NCI-H2107 treated with DMSO at 0.1 percent for 48 hours (cell line): ENCODE results near the gene PLA2G1B.
A peak's percentile ranks its signal among the peaks of the same experiment; 100 is the strongest.

Experiments
- DNase-seq: peaks from one replicate; lab custom pipeline; 2025; ENCODE audit not compliant: unreplicated experiment; lab: John Stamatoyannopoulos, UW

Gene PLA2G1B

DNA sequence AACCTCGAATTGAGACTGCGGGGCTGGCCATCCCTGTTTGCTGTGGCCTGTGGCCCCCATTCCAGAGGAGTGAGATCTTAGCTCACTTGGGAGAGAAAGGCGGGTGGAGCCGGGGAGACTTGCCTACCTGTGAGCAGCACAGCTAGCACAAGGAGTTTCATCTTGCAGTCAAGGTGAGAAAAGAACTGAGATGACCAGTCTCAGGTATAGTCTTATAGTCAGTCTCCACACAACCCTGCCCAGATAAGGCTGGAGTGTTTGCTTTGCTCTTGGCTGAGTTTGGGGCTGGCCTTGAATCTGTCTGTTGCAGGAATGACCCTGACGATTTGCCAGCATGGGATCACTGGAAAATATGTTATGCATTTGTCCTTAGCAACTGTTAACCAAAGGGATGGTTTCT is at the start of gene PLA2G1B:
TSS of gene PLA2G1B (minus strand) at position 187 of the 400 bp plus-strand sequence. CDS start at position 161, 26 bp downstream.
- DNase-seq, result no peak

DNA sequence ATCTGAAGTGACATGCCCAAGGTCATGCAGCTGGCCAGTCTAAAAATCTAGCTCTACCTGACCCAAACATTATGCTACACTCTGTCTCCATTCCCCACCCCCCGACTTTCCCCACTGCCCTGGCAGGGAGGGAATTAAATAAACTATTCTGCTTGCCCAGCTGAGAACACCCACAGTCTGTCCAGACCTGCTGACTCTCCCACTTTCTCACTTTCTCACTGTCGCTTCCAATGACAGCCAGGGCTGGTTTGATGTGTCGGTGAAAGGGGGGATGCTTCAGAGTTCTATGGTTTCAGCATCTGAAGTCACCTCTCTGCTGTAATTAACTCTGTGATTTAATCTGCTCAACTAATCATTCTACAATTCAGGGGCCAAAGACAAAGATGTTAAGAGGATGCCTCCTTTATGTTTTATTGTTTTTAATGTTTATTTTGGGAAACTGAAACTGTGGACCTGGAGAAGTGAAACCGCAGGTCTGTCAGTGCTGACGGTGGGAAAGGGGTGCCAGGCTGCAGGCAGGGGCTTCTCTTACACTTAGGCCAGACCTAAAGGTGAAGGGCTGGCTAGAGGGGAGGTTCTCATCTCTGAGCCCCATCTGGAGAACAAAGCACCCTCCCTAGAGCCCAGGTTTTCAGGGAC is 49.5 kb upstream of the PLA2G1B start:
- no peak for DNase-seq

DNA sequence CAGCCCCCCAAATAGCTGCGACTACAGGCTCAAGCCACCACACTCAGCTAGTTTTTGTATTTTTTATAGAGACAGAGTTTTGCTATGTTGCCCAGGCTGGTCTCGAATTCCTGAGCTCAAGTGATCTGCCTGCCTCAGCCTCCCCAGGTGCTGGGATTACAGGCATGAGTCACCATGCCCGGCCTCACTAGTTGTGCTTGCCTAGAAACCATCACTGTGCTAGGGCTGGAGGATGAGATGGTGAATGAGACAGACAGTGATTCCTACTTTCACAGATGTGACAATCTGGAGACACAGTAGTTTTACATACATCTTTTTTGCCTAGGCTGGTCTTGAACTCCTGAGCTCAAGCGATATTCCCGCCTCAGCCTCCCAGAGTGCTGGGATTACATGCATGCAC is 48.8 kb upstream of the PLA2G1B start:
- no peak for DNase-seq

DNA sequence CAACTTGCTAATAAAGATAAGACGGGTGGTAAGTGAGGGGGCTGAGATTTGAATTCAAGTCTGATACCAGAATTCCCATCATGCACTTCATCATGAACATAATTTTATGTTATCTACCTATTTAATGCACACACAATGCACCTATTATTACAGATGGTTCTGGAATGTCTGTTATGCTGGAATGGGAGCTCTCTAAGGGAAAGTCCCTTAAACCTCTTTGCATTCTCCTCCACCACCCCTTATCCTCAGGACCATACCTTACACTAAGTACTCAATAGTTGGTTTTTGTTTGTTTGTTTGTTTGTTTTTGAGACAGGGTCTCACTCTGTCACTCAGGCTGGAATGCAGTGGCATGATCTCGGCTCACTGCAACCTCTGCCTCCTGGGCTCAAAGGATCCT is 48.4 kb upstream of the PLA2G1B start:
- no peak for DNase-seq

DNA sequence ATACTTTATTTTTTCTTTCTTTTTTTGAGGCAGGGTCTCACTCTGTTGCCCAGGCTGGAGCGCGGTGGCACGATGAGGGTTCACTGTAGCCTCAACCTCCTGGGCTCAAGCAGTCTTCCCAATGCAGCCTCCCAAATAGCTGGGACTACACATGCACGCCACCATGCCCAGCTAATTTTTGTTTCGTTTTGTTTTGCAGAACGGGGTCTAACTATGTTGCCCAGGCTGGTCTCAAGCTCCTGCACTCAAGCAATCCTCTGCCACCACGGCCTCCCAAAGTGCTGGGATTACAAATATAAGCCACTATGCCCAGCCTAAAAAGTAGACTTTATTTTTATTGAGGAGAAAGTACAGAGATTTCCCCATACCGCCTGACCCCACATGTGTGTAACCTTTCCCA is 46.1 kb upstream of the PLA2G1B start:
- DNase-seq, result no peak

DNA sequence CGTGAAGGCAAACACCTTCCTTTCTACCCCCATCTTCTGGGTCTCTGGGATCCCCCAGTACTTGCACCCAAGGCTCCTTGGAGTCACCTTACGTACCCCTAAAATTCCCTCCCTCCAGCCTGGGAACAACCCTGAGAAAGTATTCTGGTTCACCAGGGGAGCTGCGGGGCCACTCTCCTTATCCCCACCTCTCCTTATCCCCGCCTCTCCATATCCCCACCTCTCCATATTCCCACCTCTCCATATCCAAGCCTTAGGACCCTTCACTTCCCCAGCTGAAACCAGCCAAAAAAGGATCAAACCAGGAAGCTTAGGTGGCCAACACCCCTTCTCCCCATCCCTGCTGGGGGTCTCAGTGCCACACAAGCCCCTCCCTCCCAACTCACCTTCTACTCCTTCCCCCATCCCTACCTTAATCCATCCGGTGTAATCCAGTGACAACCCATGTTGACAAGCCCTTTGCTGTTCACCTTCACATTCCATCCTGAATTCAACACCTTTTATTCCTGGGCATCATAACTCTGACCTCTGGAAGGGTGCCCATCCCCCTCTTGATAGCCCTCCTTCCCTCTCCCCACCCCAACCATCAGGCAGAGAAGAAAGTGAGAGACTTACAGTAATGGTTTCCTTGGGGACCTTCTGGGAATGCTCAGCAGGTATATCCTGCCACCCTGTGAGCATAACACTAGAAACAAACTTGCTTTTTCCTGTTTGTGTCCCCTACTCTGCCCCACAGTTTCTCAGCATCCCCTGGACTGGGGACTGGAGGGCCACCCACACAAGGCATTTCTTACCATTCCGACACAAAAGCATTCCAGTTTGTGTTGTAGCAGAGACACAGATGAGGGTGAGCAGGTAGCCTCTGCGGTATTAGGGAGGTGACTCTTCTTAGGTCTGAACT is 43.0 kb upstream of the PLA2G1B start:
- no peak for DNase-seq

DNA sequence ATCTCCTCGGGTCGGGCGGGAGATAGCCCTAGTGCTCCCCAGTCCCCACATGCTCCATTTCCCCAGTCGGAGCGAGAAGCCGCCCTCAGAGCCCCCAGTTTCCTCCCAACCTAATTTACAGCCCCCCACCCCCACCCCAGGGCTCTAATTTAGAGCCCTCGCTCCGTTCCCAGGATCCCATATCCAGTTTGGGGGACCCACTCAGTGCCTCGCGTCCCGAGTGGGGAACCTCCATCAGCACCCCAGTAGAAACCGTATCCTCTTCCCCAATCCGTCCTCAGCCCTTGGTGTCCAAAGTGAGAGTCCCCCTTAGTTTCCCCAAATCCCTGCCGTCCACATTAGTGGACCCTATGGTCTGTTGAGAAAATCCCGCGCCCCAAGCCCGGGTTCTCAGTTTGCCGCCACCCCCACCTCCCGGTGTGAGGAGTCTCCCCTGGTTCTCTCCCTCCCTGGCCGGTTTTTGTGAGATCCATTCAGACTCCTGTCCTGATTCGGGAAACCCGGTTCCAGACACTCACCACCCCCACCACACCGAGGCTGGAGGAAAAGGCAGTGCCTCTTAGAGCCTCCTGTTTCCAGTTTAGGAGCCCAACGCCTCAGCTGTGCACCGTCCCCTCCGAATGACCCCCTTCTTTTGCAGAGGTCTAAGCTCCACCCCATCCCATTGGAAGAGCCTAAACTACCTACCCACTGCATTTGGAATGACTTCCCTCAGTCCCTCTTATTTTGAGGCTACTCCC is 42.2 kb upstream of the PLA2G1B start:
- no peak for DNase-seq

DNA sequence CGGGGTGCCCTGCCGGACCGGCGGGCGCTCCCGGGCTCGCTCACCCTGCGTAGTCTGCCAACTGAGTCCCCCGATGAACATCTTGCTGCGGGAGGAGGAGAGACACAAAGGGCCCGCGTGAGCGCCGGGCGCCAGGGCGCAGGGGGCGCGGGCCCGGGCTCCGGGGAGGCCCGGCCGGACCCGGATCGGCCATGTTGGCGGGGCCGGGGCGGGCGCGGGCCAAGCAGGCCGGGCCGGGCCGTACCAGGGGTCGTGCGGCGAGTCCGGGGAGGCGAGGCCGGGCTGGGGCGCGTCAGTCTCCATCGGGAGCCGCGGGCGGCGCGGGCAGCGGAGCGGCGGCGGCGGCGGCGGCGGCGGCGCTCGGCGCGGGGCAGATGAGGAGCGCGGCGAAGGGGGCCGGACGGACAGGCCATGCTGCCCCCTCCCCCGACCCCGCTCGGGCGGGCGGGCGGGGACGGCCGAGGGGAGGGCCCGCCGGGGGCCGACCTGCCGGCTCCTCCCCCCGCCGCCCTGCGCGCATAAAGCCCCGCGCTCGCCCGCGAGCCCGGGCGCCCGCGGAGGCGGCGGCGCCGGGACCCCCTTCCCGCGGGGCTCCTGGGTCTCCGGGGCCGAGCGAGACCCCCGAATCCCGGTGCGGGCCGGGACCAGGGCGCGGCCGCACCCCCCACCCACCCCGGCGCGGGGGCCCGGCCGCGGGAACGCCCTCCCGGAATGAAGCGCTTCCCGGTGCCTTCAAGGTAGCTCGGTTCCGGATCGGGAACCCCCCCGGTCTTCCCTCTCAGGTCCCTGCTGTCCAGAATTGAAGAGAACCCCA is 41.4 kb upstream of the PLA2G1B start, which contains the start of gene MSI1:
TSS of gene MSI1 (minus strand) at position 376 of the 814 bp plus-strand sequence. CDS start at position 303, 73 bp downstream.
- DNase-seq, result no peak

DNA sequence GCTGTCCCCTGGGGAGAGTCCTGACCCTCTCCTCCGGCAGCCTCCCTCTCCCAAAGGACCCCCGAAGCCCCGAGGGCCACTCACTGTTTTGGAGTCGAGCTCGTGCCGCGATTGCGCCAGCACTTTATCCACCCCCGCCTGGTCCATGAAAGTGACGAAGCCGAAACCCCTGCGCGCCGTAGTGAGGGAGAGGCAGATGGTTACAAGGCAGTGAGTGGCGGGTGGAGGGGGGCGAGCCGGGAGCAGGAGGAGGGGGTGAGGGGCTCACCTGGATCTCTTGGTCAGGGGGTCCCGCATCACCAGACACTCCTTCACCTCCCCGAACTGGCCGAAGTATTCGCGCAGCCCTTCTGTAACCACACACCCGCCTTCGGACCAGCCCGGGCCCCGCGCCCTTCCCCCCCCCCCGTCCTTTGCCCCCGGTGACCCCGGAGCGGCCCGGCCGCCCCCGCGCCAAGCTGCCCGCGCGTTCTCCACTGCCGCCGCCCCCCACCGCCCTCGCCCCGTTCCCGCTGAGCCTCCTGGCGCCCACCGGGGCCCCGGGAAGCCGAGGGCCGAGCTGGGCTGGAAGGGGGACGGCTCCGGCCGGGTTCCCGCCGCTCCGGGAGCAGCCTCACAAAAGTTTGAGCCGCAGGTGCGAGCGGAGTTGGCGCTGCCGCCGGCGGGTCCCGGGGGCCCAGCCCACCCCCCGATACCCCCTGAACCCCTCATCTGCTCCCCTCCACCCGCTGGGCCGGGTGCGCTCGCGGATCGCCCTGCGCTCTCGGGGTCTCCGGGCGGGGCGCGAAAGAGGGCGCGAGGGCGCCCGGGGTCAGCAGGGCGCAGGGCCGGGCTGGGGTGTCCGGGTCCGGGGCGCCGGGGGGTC is 40.6 kb upstream of the PLA2G1B start:
- DNase-seq, result no peak

DNA sequence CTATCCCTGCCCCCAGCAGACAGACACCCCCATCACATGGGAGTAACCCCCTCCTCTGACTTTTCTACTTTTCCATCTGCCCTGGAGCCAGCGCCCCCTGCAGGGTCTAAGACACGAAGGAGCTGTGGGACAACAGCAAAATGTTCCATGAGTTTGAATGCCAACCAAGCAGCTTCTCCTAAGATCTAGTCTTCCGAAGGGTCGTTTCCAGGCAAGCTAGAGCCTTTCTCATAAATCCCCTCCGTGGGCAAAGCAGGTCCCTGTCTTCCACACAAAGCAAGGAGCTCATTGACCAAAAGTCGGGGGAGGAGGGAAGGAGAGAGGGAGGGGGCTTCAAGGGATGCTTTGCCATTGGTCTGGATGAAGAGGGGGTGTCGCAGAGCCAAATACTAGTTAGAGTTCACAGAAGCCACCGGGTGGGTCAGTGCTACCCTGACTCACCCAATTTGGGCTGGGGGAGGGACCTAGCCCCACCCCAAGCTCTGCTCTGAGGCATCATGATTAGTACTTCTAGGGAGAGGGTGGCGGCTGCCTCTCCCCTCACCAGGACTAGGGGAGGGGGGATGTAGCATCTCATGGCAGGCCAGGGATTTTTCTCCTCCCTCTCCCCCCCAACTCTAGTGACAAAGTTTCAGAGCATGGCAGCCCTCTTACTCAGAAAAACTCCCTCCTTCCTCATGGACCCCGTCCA is 39.8 kb upstream of the PLA2G1B start:
- peak; percentile 33 for DNase-seq

DNA sequence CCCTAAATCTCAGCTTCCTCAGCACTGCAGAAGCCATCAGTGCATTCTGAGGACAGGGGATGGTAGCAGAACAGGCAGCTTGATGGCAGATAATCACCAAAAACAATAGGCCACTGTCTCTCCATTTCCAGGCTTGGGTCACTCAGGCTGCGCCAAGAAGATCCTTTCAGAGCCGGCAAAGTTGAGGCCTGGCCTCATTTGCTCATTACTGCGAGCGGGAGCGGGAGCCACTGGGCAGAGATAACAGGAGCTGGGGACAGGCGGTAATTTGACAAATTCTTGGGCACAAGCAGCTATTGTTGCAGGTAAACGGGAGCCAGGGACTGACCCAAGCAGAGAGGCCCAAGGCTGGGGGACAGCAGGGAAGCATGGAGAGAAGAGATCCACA is 39.3 kb upstream of the PLA2G1B start:
- no peak for DNase-seq

DNA sequence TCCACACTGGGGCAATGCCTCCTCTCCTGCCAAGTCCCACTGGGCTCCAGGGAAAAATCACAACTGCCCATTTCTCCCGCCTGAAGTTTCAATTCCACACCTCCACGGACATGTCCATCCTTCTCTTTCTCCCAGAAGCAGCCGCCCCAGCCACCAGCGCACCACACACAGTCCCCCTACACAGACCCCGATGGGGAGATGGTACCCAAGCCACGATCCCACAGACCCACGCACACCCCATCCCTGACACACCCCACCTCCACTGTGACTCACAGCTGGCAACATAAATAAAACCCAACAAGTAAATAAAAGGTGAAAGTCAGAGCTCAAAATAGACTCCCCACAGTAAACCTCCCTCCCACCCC is 38.7 kb upstream of the PLA2G1B start:
- DNase-seq, result no peak

DNA sequence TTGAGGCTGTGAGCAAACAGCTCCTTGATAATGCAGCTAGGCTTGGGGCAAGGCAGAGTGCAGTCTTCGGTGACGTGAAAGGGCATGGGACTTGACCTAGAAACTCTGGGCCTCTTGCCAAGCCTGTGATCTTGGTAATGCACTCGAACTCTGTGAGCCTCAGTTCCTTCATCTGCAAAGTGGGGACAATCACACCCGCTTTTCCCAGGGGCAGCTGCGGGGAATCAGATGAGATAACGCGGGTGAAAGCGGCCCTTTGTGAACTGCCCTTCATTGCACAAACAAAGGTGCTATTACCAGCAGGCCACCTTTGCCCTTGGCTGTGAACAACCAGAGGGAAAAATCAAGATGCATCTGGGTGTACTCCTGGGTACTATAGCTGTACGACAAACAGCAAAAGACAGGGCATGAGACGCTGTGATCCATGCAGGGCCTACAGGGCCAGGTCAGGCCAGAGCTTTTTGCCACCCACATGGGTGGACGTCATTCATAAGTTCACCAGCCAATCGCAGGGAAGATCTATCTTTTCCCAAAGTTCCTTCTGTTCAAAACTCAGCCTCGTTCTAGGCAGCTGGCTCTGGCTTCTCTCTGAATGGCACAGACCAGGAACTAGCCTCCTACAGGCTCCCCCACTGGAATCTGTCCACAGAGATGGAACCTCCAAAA is 38.2 kb upstream of the PLA2G1B start:
- DNase-seq, result no peak

DNA sequence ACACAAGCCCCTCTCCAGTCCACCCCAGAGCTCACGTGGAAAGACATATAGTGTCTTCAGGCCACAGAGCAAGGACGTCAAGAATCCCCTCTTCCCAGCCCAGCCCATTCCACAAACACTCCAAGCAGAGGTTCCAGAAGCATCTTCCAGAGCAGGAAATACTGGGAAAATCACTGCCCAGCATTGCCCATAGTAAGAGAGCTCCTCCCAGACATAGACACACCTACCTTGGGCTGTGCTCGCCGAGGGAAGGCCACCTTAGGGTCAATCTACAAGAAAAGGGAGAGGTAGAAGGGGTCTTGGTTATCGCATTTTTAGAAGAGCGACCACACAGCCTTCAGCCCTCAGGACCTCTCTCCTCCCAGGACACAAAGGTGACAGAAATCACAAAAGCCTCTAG is 36.9 kb upstream of the PLA2G1B start:
- no peak for DNase-seq

DNA sequence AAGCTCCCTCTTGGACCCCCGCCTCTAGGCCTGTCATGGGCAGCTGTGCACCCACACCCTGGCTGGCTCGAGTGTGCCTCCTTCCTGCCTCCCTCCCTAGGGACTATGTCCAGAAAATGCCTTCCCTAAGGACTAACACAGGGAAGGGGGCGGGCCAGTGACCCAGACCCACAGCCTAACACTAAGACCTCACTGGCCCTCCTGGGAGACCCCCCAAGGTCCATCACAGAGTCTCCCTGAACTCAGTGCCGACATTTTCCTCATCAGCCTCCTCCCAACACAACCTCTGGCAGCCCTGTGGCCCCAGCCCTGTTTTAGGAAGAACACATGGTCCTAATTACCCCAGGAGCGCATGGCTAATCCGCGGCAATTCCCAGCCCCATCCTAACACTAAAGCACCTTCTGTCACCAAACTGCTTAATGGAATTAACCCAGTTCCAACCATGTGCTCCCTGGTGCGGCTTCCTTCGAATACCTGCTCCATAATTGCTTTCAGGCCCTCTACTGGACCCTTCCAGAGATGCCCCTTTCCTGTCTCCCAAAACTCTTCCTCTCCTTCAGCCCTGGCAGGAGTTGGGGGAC is 35.8 kb upstream of the PLA2G1B start:
- DNase-seq, result no peak

DNA sequence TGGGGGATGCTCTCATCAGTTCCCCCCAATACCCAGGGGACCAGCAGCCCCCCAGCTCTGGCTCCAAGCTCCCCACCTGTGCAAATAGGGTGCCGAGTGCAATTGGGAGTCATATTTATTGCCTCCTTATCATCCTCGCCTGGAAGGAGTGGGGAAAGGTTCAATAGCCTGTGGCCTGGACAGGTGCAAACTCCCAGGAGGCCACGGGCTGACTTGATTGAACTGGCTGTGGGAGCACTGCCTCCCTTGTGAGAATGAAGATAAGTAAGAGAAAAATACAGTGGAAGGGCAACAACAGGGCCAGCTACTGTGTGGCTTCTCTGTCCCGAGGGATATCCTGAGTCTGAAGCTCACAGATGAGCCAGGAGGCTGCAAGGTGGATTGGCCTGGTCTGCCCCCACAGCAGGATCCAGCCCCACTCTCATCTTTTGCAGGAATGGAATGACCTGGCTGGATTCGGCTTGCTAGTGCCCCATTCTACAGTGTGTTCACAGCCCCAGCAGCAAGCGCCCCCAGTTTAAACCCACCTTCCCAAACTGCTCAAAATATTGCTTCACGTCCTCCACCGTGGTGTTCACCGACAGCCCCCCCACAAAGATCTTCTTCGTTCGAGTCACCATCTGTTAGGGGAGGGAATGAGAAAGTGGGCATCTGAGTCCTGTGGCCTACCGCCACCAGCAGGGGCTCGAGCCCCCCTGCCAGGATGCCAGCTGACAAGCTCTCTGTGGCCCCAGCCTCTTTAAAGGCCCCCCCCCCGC is 35.1 kb upstream of the PLA2G1B start:
- peak; percentile 80 for DNase-seq

DNA sequence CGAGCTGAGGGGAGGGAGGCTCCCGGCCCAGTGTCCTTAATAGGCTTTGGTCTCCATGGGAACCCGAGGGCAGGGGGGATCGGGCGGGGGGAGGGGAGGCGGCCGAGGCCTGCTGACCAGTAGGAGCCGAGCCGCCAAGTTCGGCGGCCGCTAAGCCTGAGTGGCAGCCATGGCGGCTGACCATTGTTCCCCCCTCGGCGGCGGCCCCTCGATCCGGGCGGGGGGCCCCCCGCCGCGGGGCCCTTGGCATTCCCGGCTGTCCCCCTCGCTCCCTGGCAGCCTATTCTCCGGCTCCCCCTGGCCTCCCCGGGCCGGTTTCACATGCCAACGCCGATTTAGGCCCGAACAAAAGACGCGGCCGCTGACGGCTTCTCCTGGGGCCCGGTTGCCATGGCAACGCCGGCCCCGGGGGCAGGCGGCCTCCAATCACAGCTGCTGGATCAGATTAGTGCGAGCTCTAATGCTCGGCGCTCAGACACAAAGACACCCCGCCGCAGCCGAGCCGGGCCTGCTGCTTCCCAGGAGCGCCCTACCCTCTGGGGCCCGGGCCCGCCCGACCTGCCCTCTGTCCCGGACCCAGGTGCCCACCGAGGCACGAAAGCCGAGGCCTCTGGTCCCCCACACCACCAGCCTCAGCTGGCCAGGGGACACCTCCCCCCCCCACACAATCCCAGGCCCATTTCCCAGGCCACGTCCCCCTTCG is 34.1 kb upstream of the PLA2G1B start:
- DNase-seq, result peak; percentile 93
